GM12872 (cell line): ENCODE data around the gene PITRM1.

Experiments used
- TF ChIP-seq, protein P1 (sequence below): IDR thresholded peaks from 3 replicates; pipeline ENCODE4 v1.5.1; 2011; ENCODE audit warnings: low read depth, mild to moderate bottlenecking, low read length, moderate library complexity; ENCODE audit not compliant: insufficient read depth

Gene PITRM1

DNA sequence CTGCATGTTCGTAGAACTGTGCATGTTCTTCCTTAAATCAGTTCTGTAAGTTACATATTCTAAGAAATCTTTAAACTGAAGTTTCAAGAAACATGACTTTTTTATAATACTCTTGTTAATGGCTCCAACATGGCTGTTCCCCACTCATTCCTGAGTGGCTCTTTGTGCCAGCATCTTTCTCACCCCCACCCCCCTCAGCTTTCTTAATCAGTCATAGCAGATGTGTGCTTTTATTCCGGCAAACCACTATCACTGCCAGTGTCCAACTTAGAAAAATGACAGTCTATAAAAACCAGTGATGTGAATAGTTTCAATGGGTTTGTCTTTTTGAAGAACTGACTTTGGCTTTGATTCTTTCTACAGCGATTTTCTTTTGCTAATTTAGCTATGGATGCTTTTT lies 37.6 kb downstream of the PITRM1 start:
- TF ChIP-seq, protein P1, sequence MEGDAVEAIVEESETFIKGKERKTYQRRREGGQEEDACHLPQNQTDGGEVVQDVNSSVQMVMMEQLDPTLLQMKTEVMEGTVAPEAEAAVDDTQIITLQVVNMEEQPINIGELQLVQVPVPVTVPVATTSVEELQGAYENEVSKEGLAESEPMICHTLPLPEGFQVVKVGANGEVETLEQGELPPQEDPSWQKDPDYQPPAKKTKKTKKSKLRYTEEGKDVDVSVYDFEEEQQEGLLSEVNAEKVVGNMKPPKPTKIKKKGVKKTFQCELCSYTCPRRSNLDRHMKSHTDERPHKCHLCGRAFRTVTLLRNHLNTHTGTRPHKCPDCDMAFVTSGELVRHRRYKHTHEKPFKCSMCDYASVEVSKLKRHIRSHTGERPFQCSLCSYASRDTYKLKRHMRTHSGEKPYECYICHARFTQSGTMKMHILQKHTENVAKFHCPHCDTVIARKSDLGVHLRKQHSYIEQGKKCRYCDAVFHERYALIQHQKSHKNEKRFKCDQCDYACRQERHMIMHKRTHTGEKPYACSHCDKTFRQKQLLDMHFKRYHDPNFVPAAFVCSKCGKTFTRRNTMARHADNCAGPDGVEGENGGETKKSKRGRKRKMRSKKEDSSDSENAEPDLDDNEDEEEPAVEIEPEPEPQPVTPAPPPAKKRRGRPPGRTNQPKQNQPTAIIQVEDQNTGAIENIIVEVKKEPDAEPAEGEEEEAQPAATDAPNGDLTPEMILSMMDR = no peak

DNA sequence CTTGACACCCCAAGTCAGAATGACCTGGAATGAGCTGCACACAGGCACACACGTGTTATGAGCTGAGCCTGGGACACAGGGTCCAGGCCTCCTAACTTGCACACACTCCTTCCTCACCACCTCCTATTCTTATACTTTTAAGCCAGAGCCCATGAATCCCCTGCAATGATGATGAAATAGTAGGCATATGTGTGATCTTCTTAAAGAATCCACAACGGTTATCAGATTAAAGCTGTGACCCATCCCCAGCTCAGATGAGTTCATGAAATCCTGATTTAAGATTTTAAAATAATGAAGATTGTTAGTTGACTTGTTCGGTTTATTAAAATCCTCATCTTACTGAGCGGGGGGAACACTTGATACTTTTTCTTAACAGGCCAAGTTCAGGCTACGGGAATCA lies 38.6 kb downstream of the PITRM1 start:
- TF ChIP-seq, protein P1 = no peak

DNA sequence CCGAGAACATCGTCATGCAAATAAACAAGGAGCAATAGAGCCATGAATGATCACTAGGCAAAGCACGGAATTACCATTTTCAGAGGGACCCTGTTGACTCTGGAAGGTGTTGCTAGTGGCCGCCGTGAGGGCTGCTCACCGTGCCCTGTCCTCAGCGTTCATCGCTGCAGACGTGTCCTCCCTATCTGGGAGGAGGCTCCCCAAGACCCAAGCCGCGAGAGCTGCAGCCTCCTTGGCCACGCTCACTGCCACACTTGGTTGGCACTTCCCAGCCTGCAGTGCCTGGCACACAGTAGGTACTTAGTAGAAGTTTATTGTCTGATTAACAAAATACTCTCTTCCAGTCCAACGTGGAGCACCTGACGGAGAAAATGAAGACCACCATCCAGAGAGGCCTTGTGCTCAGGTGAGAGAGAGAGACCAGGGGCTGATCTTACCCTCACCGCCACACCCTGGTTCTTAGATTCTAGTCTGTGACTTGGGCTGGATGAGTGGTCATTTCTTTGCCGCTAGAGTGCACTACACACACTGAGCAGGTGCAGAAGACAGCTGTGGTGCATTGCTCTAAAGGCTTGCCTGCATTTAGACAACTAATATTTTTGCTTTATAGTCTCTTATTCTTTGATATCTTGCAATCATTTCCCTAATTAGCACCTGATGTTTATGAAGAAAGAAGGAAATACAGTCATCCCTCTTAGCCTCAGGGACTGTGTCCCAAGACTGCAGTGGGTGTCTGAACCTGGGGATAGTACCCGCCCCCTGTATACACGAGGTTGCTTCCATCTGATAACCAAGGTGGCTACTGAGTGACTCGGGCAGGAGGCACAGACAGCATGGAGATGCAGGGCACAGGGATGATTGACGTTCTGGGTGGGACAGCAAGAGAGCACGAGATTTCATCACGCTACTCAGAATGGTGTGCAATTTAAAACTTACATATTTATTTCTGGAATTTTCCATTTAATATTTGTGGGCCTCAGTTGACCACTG lies 40.3 kb downstream of the PITRM1 start:
- TF ChIP-seq, protein P1 = no peak

DNA sequence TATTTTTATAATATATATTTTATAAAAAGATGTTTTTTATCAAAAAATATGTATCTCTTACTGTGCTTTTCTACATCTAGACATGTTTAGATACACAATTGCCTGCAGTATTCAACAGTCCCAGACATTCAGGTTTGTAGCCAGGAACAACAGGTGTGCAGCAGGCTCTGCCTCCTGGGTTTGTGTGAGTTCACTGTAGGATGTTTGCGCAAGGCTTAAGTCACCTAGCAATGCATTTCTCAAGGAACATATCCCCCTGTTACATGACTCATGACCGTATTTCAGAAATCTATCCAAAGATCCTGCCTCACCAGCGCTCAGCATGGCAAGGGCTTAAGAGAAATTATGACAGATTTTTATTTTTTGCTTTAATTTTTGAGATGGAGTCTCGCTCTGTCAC lies 41.5 kb downstream of the PITRM1 start:
- TF ChIP-seq, protein P1 = no peak

DNA sequence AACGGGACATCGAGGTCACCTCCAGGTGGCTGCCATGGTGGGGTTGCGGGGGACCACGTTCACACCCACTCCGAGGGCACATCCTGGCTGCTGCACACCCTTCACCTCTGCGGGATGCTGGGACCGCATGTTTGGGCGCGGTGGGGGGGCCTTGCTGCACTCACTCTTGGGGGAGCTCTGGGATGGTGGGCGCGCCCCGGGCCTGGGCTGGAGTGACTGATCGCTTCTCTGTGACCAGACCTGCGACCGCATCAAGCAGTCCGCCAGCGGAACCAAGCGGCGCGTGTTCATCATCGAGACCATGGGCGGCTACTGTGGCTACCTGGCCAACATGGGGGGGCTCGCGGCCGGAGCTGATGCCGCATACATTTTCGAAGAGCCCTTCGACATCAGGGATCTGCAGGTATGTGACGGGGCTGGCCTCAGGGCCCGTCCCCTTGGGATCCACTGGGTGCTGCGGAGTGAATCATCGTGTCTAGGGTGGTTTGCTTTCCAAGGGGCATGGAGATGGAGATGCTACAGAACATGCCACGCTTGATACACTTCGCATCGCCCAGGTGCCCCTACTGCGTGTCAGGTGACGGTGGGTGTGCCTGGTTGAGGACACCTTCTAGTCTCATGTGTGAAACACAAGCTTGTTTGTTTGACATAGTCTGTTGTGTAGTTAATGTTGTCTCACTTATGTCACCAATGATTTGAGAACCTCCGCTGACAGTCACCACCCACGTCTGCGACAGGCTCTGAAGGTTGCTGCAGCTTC lies 42.8 kb downstream of the PITRM1 start:
- TF ChIP-seq, protein P1 = no peak

DNA sequence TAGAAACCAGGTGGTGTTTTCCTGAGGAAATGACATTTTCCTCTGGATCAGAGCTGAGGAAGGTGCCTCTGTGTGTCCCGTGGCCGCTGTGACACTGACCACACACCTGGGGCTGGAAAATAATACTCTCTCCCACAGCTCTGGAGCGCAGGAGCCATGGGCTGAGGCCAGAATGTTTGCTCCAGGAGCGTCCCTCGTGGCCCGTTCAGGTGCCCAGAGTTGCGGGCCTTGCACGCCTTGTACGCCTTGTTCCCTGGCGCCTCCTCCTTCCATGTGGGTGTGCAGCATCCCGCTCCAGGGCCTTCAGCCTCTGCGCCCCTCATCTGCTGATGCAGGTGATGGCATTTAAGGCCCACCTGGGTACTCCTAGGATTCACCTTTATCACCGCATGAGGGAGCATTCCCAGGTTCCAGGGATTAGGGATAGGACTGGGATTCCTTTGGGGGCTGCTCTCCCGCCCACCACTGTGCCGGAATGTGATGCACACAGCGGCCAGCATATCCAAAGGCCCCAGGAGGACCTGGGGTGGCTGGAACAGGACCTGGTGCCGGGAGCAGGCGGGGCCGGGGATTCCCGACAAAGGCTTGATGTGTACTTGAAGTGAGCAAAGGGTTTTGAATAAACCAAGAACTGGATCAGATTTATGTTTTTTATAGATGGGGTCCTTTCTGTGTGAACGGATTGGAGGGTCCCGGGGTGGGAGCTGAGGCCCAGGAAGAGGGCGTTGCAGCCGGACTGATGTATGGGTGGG lies 44.0 kb downstream of the PITRM1 start:
- TF ChIP-seq, protein P1 = no peak

DNA sequence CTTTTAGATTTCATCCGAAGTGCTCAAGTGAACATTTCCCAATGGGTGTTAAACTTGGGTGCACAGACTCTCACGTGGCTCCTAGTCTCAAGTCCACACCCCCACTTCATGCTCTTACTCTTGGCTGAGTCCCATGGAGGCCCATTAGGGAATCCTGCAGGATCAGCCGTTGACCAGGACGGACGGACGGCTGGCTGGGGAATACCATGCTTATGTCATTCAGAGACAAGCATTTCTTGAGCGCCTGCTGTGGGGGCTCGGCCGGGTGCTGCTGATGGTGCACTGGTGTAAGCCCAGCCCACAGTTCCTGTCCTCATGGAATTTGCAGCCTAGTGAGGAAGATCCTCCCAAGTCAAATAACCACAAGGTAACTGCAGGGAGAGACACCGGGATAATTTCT lies 44.7 kb downstream of the PITRM1 start:
- TF ChIP-seq, protein P1 = no peak
